B cell (primary cell): Measurements from ENCODE around the gene PLD3. TPM values are rescaled to one million over a fixed set of nuclear protein-coding genes. Genes with fewer than 3 reads are reported as not detected.

Experiments
- ATAC-seq: fragments of 200-7000 bp; cut with Tn5 transposase; one replicate; pipeline ENCODE4 v1.10.0; 2021; ENCODE audit warnings: low read depth, mild to moderate bottlenecking, moderate number of reproducible peaks, moderate library complexity
- CTCF ChIA-PET: fragments of 350-600 bp; sonication (Branson Sonifier 250); formaldehyde crosslinking; loops from one replicate; lab custom pipeline; 2021; ENCODE audit warnings: antibody characterized with exemption, inconsistent platforms; lab: Charles Lee
- POLR2A ChIA-PET: fragments of 350-600 bp; sonication (Branson Sonifier 250); formaldehyde crosslinking; loops from one replicate; lab custom pipeline; 2021; ENCODE audit warnings: antibody characterized with exemption; lab: Charles Lee
- DNase-seq: peaks from one replicate; pipeline ENCODE4 v3.0.0; 2013
- H2AFZ ChIP-seq: 2 replicates; pipeline ENCODE4 v1.6.1; 2012; ENCODE audit warnings: mild to moderate bottlenecking, low read depth, low read length; ENCODE audit not compliant: insufficient read depth, poor library complexity, severe bottlenecking
- H3K27ac ChIP-seq, 2 donors: 1 replicate in 1 of 2; 2 replicates in 1 of 2; pipeline ENCODE4 v1.5.1; 2012 to 2013; ENCODE audit warnings: low read length in 2 of 2, mild to moderate bottlenecking in 2 of 2, moderate library complexity in 1 of 2
- H3K27me3 ChIP-seq, 4 experiments: fragments of 200-600 bp in 1 of 4; sonication (generic) in 1 of 4; replicated peaks in 1 of 4; 1 replicate in 2 of 4; 2 replicates in 2 of 4; pipeline versions ENCODE4 v1.6.1 to v1.7.0; 2013 to 2016; ENCODE audit warnings: low read length in 3 of 4, mild to moderate bottlenecking in 2 of 4, mixed read lengths in 1 of 4, moderate library complexity in 1 of 4; ENCODE audit not compliant: insufficient read depth in 4 of 4, control insufficient read depth in 3 of 4; ENCODE audit errors: control extremely low read depth in 1 of 4
- H3K36me3 ChIP-seq, 2 experiments: replicated peaks in 1 of 2; 1 replicate in 1 of 2; 2 replicates in 1 of 2; pipeline versions ENCODE4 v1.6.1 to v1.7.1; 2013; ENCODE audit warnings: low read length in 1 of 2; ENCODE audit not compliant: insufficient read depth in 2 of 2, control insufficient read depth in 1 of 2; ENCODE audit errors: control extremely low read depth in 1 of 2, extremely low read depth in 1 of 2
- H3K4me1 ChIP-seq, 2 donors: fragments of 200-600 bp in 1 of 2; sonication (generic) in 1 of 2; 1 replicate in 1 of 2; 2 replicates in 1 of 2; pipeline versions ENCODE4 v1.5.1 to v1.6.1; 2013 to 2017; ENCODE audit warnings: low read length in 2 of 2; ENCODE audit not compliant: control insufficient read depth in 2 of 2, insufficient read depth in 2 of 2
- H3K4me2 ChIP-seq: replicated peaks from 2 replicates; pipeline ENCODE3; 2012; ENCODE audit warnings: mild to moderate bottlenecking, low read depth, low read length; ENCODE audit not compliant: poor library complexity, severe bottlenecking
- H3K4me3 ChIP-seq, 5 experiments: fragments of 200-600 bp in 1 of 5; sonication (generic) in 1 of 5; 1 replicate in 3 of 5; 2 replicates in 2 of 5; pipeline versions ENCODE4 v1.5.1 to v1.7.0; 2011 to 2016; ENCODE audit warnings: low read length in 4 of 5, mild to moderate bottlenecking in 4 of 5, low read depth in 2 of 5, control low read depth in 1 of 5, moderate library complexity in 1 of 5; ENCODE audit not compliant: insufficient read depth in 1 of 5; ENCODE audit errors: control extremely low read depth in 1 of 5, extremely low read depth in 1 of 5
- H3K79me2 ChIP-seq: fragments of 200-600 bp; sonication (generic); one replicate; pipeline ENCODE4 v1.6.0; 2016; ENCODE audit warnings: low read length; ENCODE audit not compliant: control insufficient read depth, insufficient read depth
- H3K9ac ChIP-seq: fragments of 200-600 bp; sonication (generic); 2 replicates; pipeline ENCODE4 v1.6.1; 2017; ENCODE audit warnings: mild to moderate bottlenecking, low read length, moderate library complexity
- H3K9me3 ChIP-seq, 3 donors: one replicate each; pipeline versions ENCODE4 v1.6.1 to v1.7.1; 2013; ENCODE audit warnings: low read length in 2 of 3; ENCODE audit not compliant: control insufficient read depth in 2 of 3, insufficient read depth in 1 of 3; ENCODE audit errors: control extremely low read depth in 1 of 3
- H4K20me1 ChIP-seq: 2 replicates; pipeline ENCODE4 v1.6.0; 2012; ENCODE audit warnings: mild to moderate bottlenecking, low read length; ENCODE audit not compliant: insufficient read depth, control insufficient read depth, poor library complexity, severe bottlenecking
- H3K27ac Mint-ChIP-seq: one replicate; pipeline ENCODE4 v1.8.0; 2021; ENCODE audit warnings: mixed read lengths
- H3K27me3 Mint-ChIP-seq: one replicate; pipeline ENCODE4 v1.8.0; 2021; ENCODE audit warnings: mixed read lengths
- H3K4me1 Mint-ChIP-seq: one replicate; pipeline ENCODE4 v1.8.0; 2021; ENCODE audit warnings: mixed read lengths
- H3K4me3 Mint-ChIP-seq: one replicate; pipeline ENCODE4 v1.8.0; 2021; ENCODE audit warnings: mixed read lengths
- H3K9me3 Mint-ChIP-seq: one replicate; pipeline ENCODE4 v1.8.0; 2022; ENCODE audit warnings: mixed read lengths; ENCODE audit not compliant: insufficient read depth
- CTCF ChIP-seq: fragments of 200-600 bp; IDR thresholded peaks from one replicate; pipeline ENCODE4 v1.8.0; 2022; ENCODE audit warnings: antibody characterized with exemption, mild to moderate bottlenecking
- EZH2 ChIP-seq: IDR thresholded peaks from 2 replicates; pipeline ENCODE4 v1.6.1; 2012; ENCODE audit warnings: borderline replicate concordance, low read depth, mild to moderate bottlenecking, moderate library complexity, low read length; ENCODE audit not compliant: insufficient read depth, poor library complexity, severe bottlenecking
- WGBS: methylation state at CpG from one replicate; pipeline ENCODE4 v1.1.5; 2013; ENCODE audit warnings: missing lambda C conversion rate; ENCODE audit not compliant: insufficient coverage; 5-methylcytosine and 5-hydroxymethylcytosine counted together
- intact Hi-C: fragments of 100-400 bp; cut with micrococcal nuclease; formaldehyde crosslinking; loops from one replicate; pipeline ENCODE4 v1.10.0; 2022
- polyA plus RNA-seq: library from polyadenylated mRNA; depleted of rRNA; stranded (reverse); fragments of >200 nt; gene quantifications from 2 replicates; pipeline ENCODE4 v1.2.3, GENCODE V29; 2012
- total RNA-seq, 2 donors: library from RNA; stranded (reverse); fragments of 120-200 nt in 1 of 2; gene quantifications; 1 replicate in 1 of 2; 2 replicates in 1 of 2; pipeline versions ENCODE4 v1.2.3 to v1.2.4, GENCODE V29; 2013 to 2022

PLD3 gene
- total and polyA plus RNA-seq, 2 donors (not counting 1 experiment from before 2014, with no cell fraction given), result 61.7 to 153 TPM

GRCh38 chr19:40381321-40381720 lies 32.8 kb downstream of the PLD3 start:
- 100% methylated on average over 1 of the region's 3 CpGs for WGBS
- intact Hi-C loops, result no loop called here
- Histone ChIP-seq H4K20me1 (no peaks in the 10 kb centered on the region), H3K9me3 (no peaks in the 10 kb centered on the region), H3K4me1 (no peaks in the 10 kb centered on the region), H3K9ac (no peak overlapping the region), H3K27ac (no peak overlapping the region), H3K36me3 (peaks cover 0 to 2% of the 10 kb centered on the region in 2 experiments), H3K4me2 (no peak overlapping the region), H2AFZ (no peak overlapping the region), H3K4me3 (no peak overlapping the region), H3K79me2 (no peaks in the 10 kb centered on the region), H3K27me3 (peaks cover 0 to 3% (median 0%) of the 10 kb centered on the region in 4 experiments)
- DNase-seq, result no peak
- ATAC-seq, result no peak
- no peak overlapping the region for H3K27ac Mint-ChIP-seq
- H3K27me3 Mint-ChIP-seq, result no peaks in the 10 kb centered on the region
- H3K4me1 Mint-ChIP-seq, result no peaks in the 10 kb centered on the region
- CTCF ChIA-PET, result no interaction called here
- POLR2A ChIA-PET, result no interaction called here
- no peaks in the 10 kb centered on the region for H3K9me3 Mint-ChIP-seq
- H3K4me3 Mint-ChIP-seq, result no peak overlapping the region
- no peak for TF ChIP-seq CTCF
- TF ChIP-seq EZH2, result no peak

GRCh38 chr19:40383668-40384248 lies 35.3 kb downstream of the PLD3 start:
- intact Hi-C loops, result no loop called here
- Histone ChIP-seq H3K9ac (no peak overlapping the region), H3K9me3 (no peaks in the 10 kb centered on the region), H3K36me3 (no peaks in the 10 kb centered on the region), H3K79me2 (no peaks in the 10 kb centered on the region), H3K4me2 (no peak overlapping the region), H2AFZ (no peak overlapping the region), H4K20me1 (no peaks in the 10 kb centered on the region), H3K27me3 (peaks cover 0 to 3% (median 0%) of the 10 kb centered on the region in 4 experiments), H3K4me1 (no peaks in the 10 kb centered on the region), H3K27ac (no peak overlapping the region), H3K4me3 (no peak overlapping the region)
- H3K4me3 Mint-ChIP-seq, result no peak overlapping the region
- DNase-seq (no peak), ATAC-seq (no peak)
- no peak overlapping the region for H3K27ac Mint-ChIP-seq
- 92% methylated on average over 27 of the region's 28 CpGs for WGBS
- H3K4me1 Mint-ChIP-seq, result no peaks in the 10 kb centered on the region
- POLR2A ChIA-PET, result no interaction called here
- CTCF ChIA-PET, result no interaction called here
- no peaks in the 10 kb centered on the region for H3K9me3 Mint-ChIP-seq
- no peaks in the 10 kb centered on the region for H3K27me3 Mint-ChIP-seq
- TF ChIP-seq CTCF, result no peak
- no peak for TF ChIP-seq EZH2
